ENCODE data around the gene SERPINA12.

SERPINA12 gene, protein sequence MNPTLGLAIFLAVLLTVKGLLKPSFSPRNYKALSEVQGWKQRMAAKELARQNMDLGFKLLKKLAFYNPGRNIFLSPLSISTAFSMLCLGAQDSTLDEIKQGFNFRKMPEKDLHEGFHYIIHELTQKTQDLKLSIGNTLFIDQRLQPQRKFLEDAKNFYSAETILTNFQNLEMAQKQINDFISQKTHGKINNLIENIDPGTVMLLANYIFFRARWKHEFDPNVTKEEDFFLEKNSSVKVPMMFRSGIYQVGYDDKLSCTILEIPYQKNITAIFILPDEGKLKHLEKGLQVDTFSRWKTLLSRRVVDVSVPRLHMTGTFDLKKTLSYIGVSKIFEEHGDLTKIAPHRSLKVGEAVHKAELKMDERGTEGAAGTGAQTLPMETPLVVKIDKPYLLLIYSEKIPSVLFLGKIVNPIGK

DNA sequence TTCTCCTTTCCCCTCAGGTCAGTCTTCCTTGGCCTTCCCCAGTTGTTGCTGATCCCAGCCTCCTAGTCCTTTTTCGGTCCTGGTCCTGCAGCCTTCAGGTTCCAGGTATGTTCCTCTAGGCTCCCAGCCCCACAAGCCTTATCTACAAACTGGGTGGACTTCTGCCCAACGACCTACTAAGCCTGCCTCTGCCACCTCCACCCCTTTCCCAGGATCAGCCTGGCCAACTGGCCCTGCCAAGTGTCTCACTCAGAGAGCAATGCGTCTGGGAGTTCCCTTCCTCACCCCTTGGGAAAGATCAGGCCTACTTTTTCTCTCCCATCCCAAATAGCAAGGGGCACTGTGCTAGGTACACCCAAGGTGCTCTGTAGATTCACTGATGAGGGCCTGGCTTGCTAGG lies at the start of gene SERPINA12:
SERPINA12 (minus strand) TSS at position 114 of the 400 bp plus-strand sequence. CDS start 11,072 bp downstream, outside the sequence.
- H3K4me3 ChIP-seq (ENCODE audit: low read length): no peak within 1 kb of the TSS
- H3K9me3 ChIP-seq (ENCODE audit: control insufficient read depth, insufficient read depth, low read length): no peaks in the 10 kb centered on the region
- H3K36me3 ChIP-seq (ENCODE audit: control insufficient read depth, low read length): no peaks in the 10 kb centered on the region
- no peaks in the 10 kb centered on the region for H3F3A ChIP-seq (ENCODE audit: control insufficient read depth, insufficient read depth)
- no peak for TF ChIP-seq EZH2phosphoT487 (IDR thresholded peaks at IDR 0.05; ENCODE audit: borderline replicate concordance, low read length)
- TF ChIP-seq, protein P1, sequence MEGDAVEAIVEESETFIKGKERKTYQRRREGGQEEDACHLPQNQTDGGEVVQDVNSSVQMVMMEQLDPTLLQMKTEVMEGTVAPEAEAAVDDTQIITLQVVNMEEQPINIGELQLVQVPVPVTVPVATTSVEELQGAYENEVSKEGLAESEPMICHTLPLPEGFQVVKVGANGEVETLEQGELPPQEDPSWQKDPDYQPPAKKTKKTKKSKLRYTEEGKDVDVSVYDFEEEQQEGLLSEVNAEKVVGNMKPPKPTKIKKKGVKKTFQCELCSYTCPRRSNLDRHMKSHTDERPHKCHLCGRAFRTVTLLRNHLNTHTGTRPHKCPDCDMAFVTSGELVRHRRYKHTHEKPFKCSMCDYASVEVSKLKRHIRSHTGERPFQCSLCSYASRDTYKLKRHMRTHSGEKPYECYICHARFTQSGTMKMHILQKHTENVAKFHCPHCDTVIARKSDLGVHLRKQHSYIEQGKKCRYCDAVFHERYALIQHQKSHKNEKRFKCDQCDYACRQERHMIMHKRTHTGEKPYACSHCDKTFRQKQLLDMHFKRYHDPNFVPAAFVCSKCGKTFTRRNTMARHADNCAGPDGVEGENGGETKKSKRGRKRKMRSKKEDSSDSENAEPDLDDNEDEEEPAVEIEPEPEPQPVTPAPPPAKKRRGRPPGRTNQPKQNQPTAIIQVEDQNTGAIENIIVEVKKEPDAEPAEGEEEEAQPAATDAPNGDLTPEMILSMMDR (IDR thresholded peaks at IDR 0.05; ENCODE audit: low read depth, low read length, poor library complexity, severe bottlenecking): no peak
- H3K4me2 ChIP-seq (ENCODE audit: low read length): no peak within 1 kb of the TSS
- no peaks in the 10 kb centered on the region for H4K20me1 ChIP-seq (ENCODE audit: control insufficient read depth, insufficient read depth, low read depth, low read length)
- no peaks in the 10 kb centered on the region for H3K4me1 ChIP-seq (ENCODE audit: control insufficient read depth, low read length)
- H3K27ac ChIP-seq (ENCODE audit: low read depth, low read length): no peak within 1 kb of the TSS
- no peaks in the 10 kb centered on the region for H3K79me2 ChIP-seq (ENCODE audit: control insufficient read depth, low read length)
- peaks cover 5% of the 10 kb centered on the region for H3K27me3 ChIP-seq (ENCODE audit: control insufficient read depth, low read length)
- no peaks in the 10 kb centered on the region for H3K9me2 ChIP-seq (replicated peaks; ENCODE audit: control insufficient read depth, low read length)

GRCh38 chr14:94558842-94559241 lies 49.6 kb upstream of the SERPINA12 start:
- Histone ChIP-seq H3K9me3 (ENCODE audit: control insufficient read depth, insufficient read depth, low read length) (peaks cover 4% of the 10 kb centered on the region; the same call in 1 of the 2 replicates), H3K4me3 (ENCODE audit: low read length) (no peak overlapping the region), H3K79me2 (ENCODE audit: control insufficient read depth, low read length) (no peaks in the 10 kb centered on the region), H3K36me3 (ENCODE audit: control insufficient read depth, low read length) (no peaks in the 10 kb centered on the region), H3K4me2 (ENCODE audit: low read length) (no peak overlapping the region), H3K4me1 (ENCODE audit: control insufficient read depth, low read length) (no peaks in the 10 kb centered on the region), H4K20me1 (ENCODE audit: control insufficient read depth, insufficient read depth, low read depth, low read length) (no peaks in the 10 kb centered on the region), H3F3A (ENCODE audit: control insufficient read depth, insufficient read depth) (no peaks in the 10 kb centered on the region), H3K27me3 (ENCODE audit: control insufficient read depth, low read length) (peaks cover 3% of the 10 kb centered on the region; the same call in 1 of the 2 replicates), H3K27ac (ENCODE audit: low read depth, low read length) (no peak overlapping the region), H3K9me2 (replicated peaks; ENCODE audit: control insufficient read depth, low read length) (no peaks in the 10 kb centered on the region)
- TF ChIP-seq, protein P1 (IDR thresholded peaks at IDR 0.05; ENCODE audit: low read depth, low read length, poor library complexity, severe bottlenecking): no peak
- no peak for TF ChIP-seq EZH2phosphoT487 (IDR thresholded peaks at IDR 0.05; ENCODE audit: borderline replicate concordance, low read length)

DNA sequence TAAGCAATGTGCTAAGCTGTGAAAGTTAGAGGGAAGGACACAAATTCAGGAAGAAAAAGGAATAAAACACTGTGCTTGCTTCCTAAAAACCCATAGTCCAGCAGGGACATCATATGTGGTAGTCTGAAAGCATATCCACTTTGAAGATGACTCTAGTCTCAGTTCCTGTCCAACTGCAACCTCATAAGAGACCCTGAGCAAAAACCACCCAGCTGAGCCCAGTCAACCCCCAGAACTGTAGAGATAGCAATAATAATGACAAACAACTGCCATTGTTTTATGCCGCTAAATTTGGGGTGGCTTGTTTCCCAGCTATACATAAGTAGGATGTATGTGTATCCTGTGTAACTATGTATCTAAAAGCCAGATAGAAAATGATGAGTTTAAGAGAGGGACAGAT lies 48.1 kb upstream of the SERPINA12 start:
- TF ChIP-seq, protein P1 (IDR thresholded peaks at IDR 0.05; ENCODE audit: low read depth, low read length, poor library complexity, severe bottlenecking): no peak
- TF ChIP-seq EZH2phosphoT487 (IDR thresholded peaks at IDR 0.05; ENCODE audit: borderline replicate concordance, low read length): no peak
- no peak overlapping the region for H3K4me2 ChIP-seq (ENCODE audit: low read length)
- H3K27me3 ChIP-seq (ENCODE audit: control insufficient read depth, low read length): peaks cover 5% of the 10 kb centered on the region; the same call in 1 of the 2 replicates
- no peaks in the 10 kb centered on the region for H4K20me1 ChIP-seq (ENCODE audit: control insufficient read depth, insufficient read depth, low read depth, low read length)
- H3K4me1 ChIP-seq (ENCODE audit: control insufficient read depth, low read length): no peaks in the 10 kb centered on the region
- no peak overlapping the region for H3K27ac ChIP-seq (ENCODE audit: low read depth, low read length)
- no peaks in the 10 kb centered on the region for H3K36me3 ChIP-seq (ENCODE audit: control insufficient read depth, low read length)
- peaks cover 4% of the 10 kb centered on the region; the same call in 1 of the 2 replicates for H3K9me3 ChIP-seq (ENCODE audit: control insufficient read depth, insufficient read depth, low read length)
- no peaks in the 10 kb centered on the region for H3K79me2 ChIP-seq (ENCODE audit: control insufficient read depth, low read length)
- H3F3A ChIP-seq (ENCODE audit: control insufficient read depth, insufficient read depth): no peaks in the 10 kb centered on the region
- no peak overlapping the region for H3K4me3 ChIP-seq (ENCODE audit: low read length)
- H3K9me2 ChIP-seq (replicated peaks; ENCODE audit: control insufficient read depth, low read length): no peaks in the 10 kb centered on the region
